ENCODE results near the gene TMEM8B. TPM values are rescaled to one million over a fixed set of nuclear protein-coding genes. Genes with fewer than 3 reads are reported as not detected.

The TMEM8B gene
- total and polyA plus RNA-seq, 5 donors from 2014 or later, result 0.21 to 3.3 (median 1.4) TPM

DNA sequence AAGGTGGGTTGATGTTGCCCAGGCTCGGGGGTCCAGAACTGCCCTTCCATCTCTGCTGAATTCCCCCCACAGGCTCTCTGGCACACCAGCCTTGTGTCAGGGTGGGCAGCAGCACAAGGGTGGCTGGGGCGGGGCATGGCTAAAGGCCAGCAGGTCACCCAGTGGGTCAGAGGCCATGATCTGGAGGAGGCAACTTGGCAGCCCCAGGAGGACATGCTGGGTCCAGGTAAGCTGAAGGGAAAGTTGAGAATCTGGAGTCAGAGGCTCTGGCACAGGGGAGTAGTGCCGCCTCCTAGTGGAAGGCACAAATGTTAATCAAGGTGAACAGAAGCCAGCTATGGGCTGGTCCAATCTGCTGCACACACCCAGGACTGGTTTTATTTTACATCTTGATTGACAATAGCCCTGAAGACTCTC lies 6.2 kb downstream of the TMEM8B start:
- no peak overlapping the region for H3K27ac ChIP-seq (ENCODE audit: insufficient read depth, low read length, poor library complexity, severe bottlenecking)
- no peaks in the 10 kb centered on the region for H3K27me3 ChIP-seq (ENCODE audit: control insufficient read depth, insufficient read depth, low read length)
- peak in 1 of 3 donors; percentile 35 for DNase-seq
- no peak overlapping the region for H3K4me3 ChIP-seq (ENCODE audit: low read depth, low read length)
- peaks cover 3% of the 10 kb centered on the region for H3K36me3 Mint-ChIP-seq
- H3K4me3 Mint-ChIP-seq, result no peak overlapping the region
- H3K4me1 Mint-ChIP-seq, result peaks cover 0 to 19% (median 6%) of the 10 kb centered on the region in 4 donors
- H3K9me3 Mint-ChIP-seq, result no peaks in the 10 kb centered on the region
- no peak for ATAC-seq (ENCODE audit: low read depth in 2 of 2)
- H3K27ac Mint-ChIP-seq, result no peak overlapping the region
- H3K27me3 Mint-ChIP-seq, result no peaks in the 10 kb centered on the region
- H3K9me3 ChIP-seq (ENCODE audit: control insufficient read depth in 2 of 2, low read length in 2 of 2), result no peaks in the 10 kb centered on the region
- H3K4me1 ChIP-seq (ENCODE audit: control insufficient read depth, insufficient read depth, low read length, poor library complexity, severe bottlenecking), result no peaks in the 10 kb centered on the region
- no peaks in the 10 kb centered on the region for H3K36me3 ChIP-seq (ENCODE audit: control insufficient read depth, insufficient read depth, low read length)

DNA sequence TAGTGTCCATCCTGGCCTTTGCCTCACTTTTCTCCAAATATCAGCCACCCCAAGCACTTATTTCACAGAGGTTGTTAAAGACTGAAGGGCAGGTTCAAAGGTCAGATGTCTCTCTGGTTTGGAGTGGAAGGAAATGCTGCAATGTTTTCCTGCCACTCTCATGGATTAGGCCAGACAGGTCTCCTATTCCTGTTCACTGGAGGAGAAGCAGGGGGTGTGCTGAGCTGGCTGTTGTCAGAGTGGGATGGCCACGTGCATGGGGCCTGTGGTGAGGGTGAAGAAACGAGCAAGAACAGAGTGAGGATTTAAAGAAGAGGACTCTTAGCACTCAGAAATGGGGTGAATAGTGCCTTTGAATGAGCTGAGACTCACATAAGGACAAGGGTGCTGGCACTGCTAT lies 6.7 kb downstream of the TMEM8B start:
- H3K27me3 Mint-ChIP-seq, result no peaks in the 10 kb centered on the region
- H3K36me3 Mint-ChIP-seq, result peaks cover 3% of the 10 kb centered on the region
- Histone ChIP-seq H3K27ac (ENCODE audit: insufficient read depth, low read length, poor library complexity, severe bottlenecking) (no peak overlapping the region), H3K9me3 (ENCODE audit: control insufficient read depth in 2 of 2, low read length in 2 of 2) (no peaks in the 10 kb centered on the region), H3K4me1 (ENCODE audit: control insufficient read depth, insufficient read depth, low read length, poor library complexity, severe bottlenecking) (no peaks in the 10 kb centered on the region), H3K36me3 (ENCODE audit: control insufficient read depth, insufficient read depth, low read length) (no peaks in the 10 kb centered on the region), H3K27me3 (ENCODE audit: control insufficient read depth, insufficient read depth, low read length) (no peaks in the 10 kb centered on the region), H3K4me3 (ENCODE audit: low read depth, low read length) (no peak overlapping the region)
- no peak overlapping the region for H3K4me3 Mint-ChIP-seq
- peaks cover 0 to 13% (median 4%) of the 10 kb centered on the region in 4 donors for H3K4me1 Mint-ChIP-seq
- H3K9me3 Mint-ChIP-seq, result no peaks in the 10 kb centered on the region
- no peak for ATAC-seq (ENCODE audit: low read depth in 2 of 2)
- DNase-seq, result no peak
- no peak overlapping the region for H3K27ac Mint-ChIP-seq

DNA sequence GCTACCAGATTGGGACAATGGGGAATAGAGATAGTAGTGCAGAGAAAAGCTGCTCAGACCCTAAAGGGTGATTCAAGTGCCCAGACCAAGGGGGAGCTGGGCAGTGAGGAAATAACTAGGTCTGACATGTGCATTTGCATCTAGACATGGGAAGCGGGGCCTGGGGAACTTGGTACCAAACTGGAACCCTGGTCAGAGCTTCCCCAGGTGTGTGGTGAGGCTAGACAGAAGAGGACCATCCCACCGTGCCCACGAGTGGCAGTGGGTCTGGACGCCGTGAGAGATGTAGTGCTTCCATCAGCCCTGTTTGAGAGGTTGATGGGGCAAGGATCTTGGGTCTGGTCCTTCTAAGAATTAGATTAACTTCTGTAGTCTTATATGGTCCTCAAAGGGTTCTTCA lies 7.6 kb downstream of the TMEM8B start:
- Mint-ChIP-seq H3K36me3 (peaks cover 3% of the 10 kb centered on the region), H3K9me3 (no peaks in the 10 kb centered on the region), H3K27ac (no peak overlapping the region), H3K4me3 (no peak overlapping the region), H3K27me3 (no peaks in the 10 kb centered on the region), H3K4me1 (peaks cover 0 to 8% (median 0%) of the 10 kb centered on the region in 4 donors)
- H3K27me3 ChIP-seq (ENCODE audit: control insufficient read depth, insufficient read depth, low read length), result no peaks in the 10 kb centered on the region
- no peaks in the 10 kb centered on the region for H3K36me3 ChIP-seq (ENCODE audit: control insufficient read depth, insufficient read depth, low read length)
- H3K9me3 ChIP-seq (ENCODE audit: control insufficient read depth in 2 of 2, low read length in 2 of 2), result no peaks in the 10 kb centered on the region
- DNase-seq (no peak), ATAC-seq (ENCODE audit: low read depth in 2 of 2) (no peak)
- no peak overlapping the region for H3K4me3 ChIP-seq (ENCODE audit: low read depth, low read length)
- H3K27ac ChIP-seq (ENCODE audit: insufficient read depth, low read length, poor library complexity, severe bottlenecking), result no peak overlapping the region
- no peaks in the 10 kb centered on the region for H3K4me1 ChIP-seq (ENCODE audit: control insufficient read depth, insufficient read depth, low read length, poor library complexity, severe bottlenecking)

GRCh38 chr9:35839926-35840325 lies 10.9 kb downstream of the TMEM8B start:
- Histone ChIP-seq H3K27ac (ENCODE audit: insufficient read depth, low read length, poor library complexity, severe bottlenecking) (no peak overlapping the region), H3K4me3 (ENCODE audit: low read depth, low read length) (no peak overlapping the region), H3K9me3 (ENCODE audit: control insufficient read depth in 2 of 2, low read length in 2 of 2) (no peaks in the 10 kb centered on the region), H3K4me1 (ENCODE audit: control insufficient read depth, insufficient read depth, low read length, poor library complexity, severe bottlenecking) (peaks cover 2% of the 10 kb centered on the region), H3K27me3 (ENCODE audit: control insufficient read depth, insufficient read depth, low read length) (no peaks in the 10 kb centered on the region), H3K36me3 (ENCODE audit: control insufficient read depth, insufficient read depth, low read length) (no peaks in the 10 kb centered on the region)
- ATAC-seq (ENCODE audit: low read depth in 2 of 2), result no peak
- peaks cover 0 to 18% (median 10%) of the 10 kb centered on the region in 4 donors for H3K4me1 Mint-ChIP-seq
- no peaks in the 10 kb centered on the region for H3K9me3 Mint-ChIP-seq
- H3K27me3 Mint-ChIP-seq, result no peaks in the 10 kb centered on the region
- H3K27ac Mint-ChIP-seq, result peak overlapping the region in 1 of 3 donors; percentile 60
- DNase-seq, result no peak
- no peak overlapping the region for H3K4me3 Mint-ChIP-seq
- H3K36me3 Mint-ChIP-seq, result peaks cover 3% of the 10 kb centered on the region

GRCh38 chr9:35840881-35841644 lies 12.0 kb downstream of the TMEM8B start:
- no peaks in the 10 kb centered on the region for H3K36me3 ChIP-seq (ENCODE audit: control insufficient read depth, insufficient read depth, low read length)
- Mint-ChIP-seq H3K9me3 (no peaks in the 10 kb centered on the region), H3K27me3 (no peaks in the 10 kb centered on the region), H3K4me3 (no peak overlapping the region), H3K27ac (no peak overlapping the region), H3K4me1 (peaks cover 0 to 25% (median 20%) of the 10 kb centered on the region in 4 donors), H3K36me3 (peaks cover 3% of the 10 kb centered on the region)
- no peak for DNase-seq
- H3K4me1 ChIP-seq (ENCODE audit: control insufficient read depth, insufficient read depth, low read length, poor library complexity, severe bottlenecking), result peaks cover 2% of the 10 kb centered on the region
- H3K9me3 ChIP-seq (ENCODE audit: control insufficient read depth in 2 of 2, low read length in 2 of 2), result no peaks in the 10 kb centered on the region
- H3K27me3 ChIP-seq (ENCODE audit: control insufficient read depth, insufficient read depth, low read length), result no peaks in the 10 kb centered on the region
- H3K27ac ChIP-seq (ENCODE audit: insufficient read depth, low read length, poor library complexity, severe bottlenecking), result no peak overlapping the region
- H3K4me3 ChIP-seq (ENCODE audit: low read depth, low read length), result no peak overlapping the region
- no peak for ATAC-seq (ENCODE audit: low read depth in 2 of 2)

GRCh38 chr9:35841645-35841900 lies 12.5 kb downstream of the TMEM8B start:
- Mint-ChIP-seq H3K4me3 (no peak overlapping the region), H3K27ac (no peak overlapping the region), H3K36me3 (peaks cover 3% of the 10 kb centered on the region), H3K27me3 (no peaks in the 10 kb centered on the region), H3K9me3 (no peaks in the 10 kb centered on the region), H3K4me1 (peaks cover 0 to 25% (median 20%) of the 10 kb centered on the region in 4 donors)
- no peak for DNase-seq
- H3K4me3 ChIP-seq (ENCODE audit: low read depth, low read length), result no peak overlapping the region
- H3K4me1 ChIP-seq (ENCODE audit: control insufficient read depth, insufficient read depth, low read length, poor library complexity, severe bottlenecking), result peaks cover 2% of the 10 kb centered on the region
- no peak overlapping the region for H3K27ac ChIP-seq (ENCODE audit: insufficient read depth, low read length, poor library complexity, severe bottlenecking)
- H3K36me3 ChIP-seq (ENCODE audit: control insufficient read depth, insufficient read depth, low read length), result no peaks in the 10 kb centered on the region
- no peak for ATAC-seq (ENCODE audit: low read depth in 2 of 2)
- no peaks in the 10 kb centered on the region for H3K27me3 ChIP-seq (ENCODE audit: control insufficient read depth, insufficient read depth, low read length)
- H3K9me3 ChIP-seq (ENCODE audit: control insufficient read depth in 2 of 2, low read length in 2 of 2), result no peaks in the 10 kb centered on the region

- H3K4me1 Mint-ChIP-seq, result peaks cover 0 to 25% (median 21%) of the 10 kb centered on the region in 4 donors
- DNase-seq (no peak), ATAC-seq (ENCODE audit: low read depth in 2 of 2) (no peak)
- no peaks in the 10 kb centered on the region for H3K27me3 Mint-ChIP-seq
- peaks cover 5% of the 10 kb centered on the region for H3K36me3 Mint-ChIP-seq
- H3K4me1 ChIP-seq (ENCODE audit: control insufficient read depth, insufficient read depth, low read length, poor library complexity, severe bottlenecking), result peaks cover 2% of the 10 kb centered on the region
- H3K36me3 ChIP-seq (ENCODE audit: control insufficient read depth, insufficient read depth, low read length), result no peaks in the 10 kb centered on the region
- H3K27me3 ChIP-seq (ENCODE audit: control insufficient read depth, insufficient read depth, low read length), result no peaks in the 10 kb centered on the region
- H3K9me3 ChIP-seq (ENCODE audit: control insufficient read depth in 2 of 2, low read length in 2 of 2), result no peaks in the 10 kb centered on the region
- no peak overlapping the region for H3K4me3 ChIP-seq (ENCODE audit: low read depth, low read length)
- H3K4me3 Mint-ChIP-seq, result no peak overlapping the region
- H3K27ac Mint-ChIP-seq, result peak overlapping the region in 1 of 3 donors; percentile 57
- H3K27ac ChIP-seq (ENCODE audit: insufficient read depth, low read length, poor library complexity, severe bottlenecking), result no peak overlapping the region
- H3K9me3 Mint-ChIP-seq, result no peaks in the 10 kb centered on the region
Measured at GRCh38 chr9:35842020-35842745, 13.2 kb downstream of the TMEM8B start.

GRCh38 chr9:35842795-35843194 lies 13.8 kb downstream of the TMEM8B start:
- H3K4me1 Mint-ChIP-seq, result peaks cover 0 to 25% (median 21%) of the 10 kb centered on the region in 4 donors
- no peaks in the 10 kb centered on the region for H3K36me3 ChIP-seq (ENCODE audit: control insufficient read depth, insufficient read depth, low read length)
- H3K27me3 Mint-ChIP-seq, result no peaks in the 10 kb centered on the region
- ATAC-seq (ENCODE audit: low read depth in 2 of 2) (no peak), DNase-seq (no peak)
- peaks cover 10% of the 10 kb centered on the region for H3K36me3 Mint-ChIP-seq
- no peak overlapping the region for H3K27ac ChIP-seq (ENCODE audit: insufficient read depth, low read length, poor library complexity, severe bottlenecking)
- no peak overlapping the region for H3K27ac Mint-ChIP-seq
- peaks cover 2% of the 10 kb centered on the region for H3K4me1 ChIP-seq (ENCODE audit: control insufficient read depth, insufficient read depth, low read length, poor library complexity, severe bottlenecking)
- H3K27me3 ChIP-seq (ENCODE audit: control insufficient read depth, insufficient read depth, low read length), result no peaks in the 10 kb centered on the region
- H3K9me3 ChIP-seq (ENCODE audit: control insufficient read depth in 2 of 2, low read length in 2 of 2), result no peaks in the 10 kb centered on the region
- no peak overlapping the region for H3K4me3 Mint-ChIP-seq
- H3K9me3 Mint-ChIP-seq, result no peaks in the 10 kb centered on the region
- no peak overlapping the region for H3K4me3 ChIP-seq (ENCODE audit: low read depth, low read length)

Measured in CD4-positive, CD25-positive, alpha-beta regulatory T cell (primary cell).